Right lobe of liver (tissue), 6 donors: ENCODE measurements around the gene PLCD1. TPM values are rescaled to one million over a fixed set of nuclear protein-coding genes. Genes with fewer than 3 reads are reported as not detected.

Experiments used
- ATAC-seq, 4 donors: fragments of 200-7000 bp; cut with Tn5 transposase; one replicate each; pipeline ENCODE4 v1.9.1; 2020; ENCODE audit warnings: mild to moderate bottlenecking in 4 of 4, moderate library complexity in 4 of 4
- DNase-seq, 3 donors: peaks; one replicate each; pipeline ENCODE4 v3.0.0-alpha.2; 2020
- H3K27ac ChIP-seq, 3 donors: fragments of 200-600 bp; one replicate each; pipeline ENCODE4 v1.8.0; 2022
- H3K27me3 ChIP-seq, 2 donors: fragments of 200-600 bp; one replicate each; pipeline ENCODE4 v1.8.0; 2022
- H3K36me3 ChIP-seq, 4 donors: fragments of 200-600 bp; sonication (generic) in 1 of 4; one replicate each; pipeline versions ENCODE4 v1.5.1 to v1.8.0; 2017 to 2022; ENCODE audit warnings: control low read depth in 1 of 4
- H3K4me1 ChIP-seq, 4 donors: fragments of 200-600 bp; sonication (generic) in 1 of 4; one replicate each; pipeline versions ENCODE4 v1.5.1 to v1.8.0; 2017 to 2022; ENCODE audit warnings: control low read depth in 1 of 4
- H3K4me3 ChIP-seq, 3 donors: fragments of 200-600 bp; one replicate each; pipeline ENCODE4 v1.8.0; 2022
- H3K9me3 ChIP-seq, 4 donors: fragments of 200-600 bp; sonication (generic) in 1 of 4; one replicate each; pipeline versions ENCODE4 v1.5.1 to v1.8.0; 2017 to 2022; ENCODE audit warnings: control low read depth in 1 of 4
- CTCF ChIP-seq, 4 donors: fragments of 200-600 bp in 3 of 4; fragments of 450-650 bp in 1 of 4; IDR thresholded peaks; one replicate each; pipeline versions ENCODE4 v1.5.1 to v1.8.0; 2016 to 2022; ENCODE audit warnings: antibody characterized with exemption in 4 of 4, mild to moderate bottlenecking in 2 of 4
- POLR2A ChIP-seq: fragments of 450-650 bp; IDR thresholded peaks from one replicate; pipeline ENCODE4 v1.6.1; 2017; ENCODE audit warnings: antibody characterized with exemption, mild to moderate bottlenecking
- whole genome bisulfite sequencing: methylation state at CpG from one replicate; pipeline ENCODE4 v1.1.6; 2018; ENCODE audit warnings: low coverage, low lambda C conversion rate; ENCODE audit not compliant: insufficient coverage; ENCODE audit errors: missing lambda C conversion rate; 5-methylcytosine and 5-hydroxymethylcytosine counted together
- intact Hi-C, 2 donors: fragments of 100-400 bp; cut with DNase I; formaldehyde crosslinking; loops; one replicate each; pipeline versions ENCODE4 v1.11.2 to v1.14.1; 2022
- total RNA-seq, 6 experiments: library from RNA; depleted of rRNA in 2 of 6; stranded (reverse); fragments of >200 nt in 2 of 6; fragmentation: NEBNext Ultra II Directional in 3 of 6; extraction: Animal tissue kit (Norgen Biotek cat#: 25700) in 3 of 6; gene quantifications; one replicate each; pipeline versions ENCODE4 v1.1.0 to v1.2.4, GENCODE V29; 2016 to 2023
- donor health status: DM: no; HTN: yes; CAD: no.
- donor health status: DM: no; HTN: no; CAD: no.
- donor health status: DM: no; HTN: no; CAD: no.
- donor health status: DM: no; HTN: yes; CAD: no.
- donor health status: DM: no; HTN: yes; CAD: no.

Gene PLCD1
- total RNA-seq, 6 experiments from 2014 or later: 6.5 to 10.2 (median 7.7) TPM

GRCh38 chr3:37984051-37984450 is 45.4 kb downstream of the PLCD1 start:
- peak in 1 of 3 donors; percentile 33 for DNase-seq
- Histone ChIP-seq H3K36me3 (no peaks in the 10 kb centered on the region), H3K27ac (no peak overlapping the region), H3K4me1 (peaks cover 0 to 23% (median 1%) of the 10 kb centered on the region in 4 donors), H3K27me3 (no peaks in the 10 kb centered on the region), H3K9me3 (no peaks in the 10 kb centered on the region), H3K4me3 (no peak overlapping the region)
- ATAC-seq: no peak
- intact Hi-C loops: no loop called here
- WGBS: 85% methylated on average over 6 of the region's 7 CpGs
- no peak for TF ChIP-seq POLR2A
- TF ChIP-seq CTCF (IDR thresholded peaks at IDR 0.05): no peak

DNA sequence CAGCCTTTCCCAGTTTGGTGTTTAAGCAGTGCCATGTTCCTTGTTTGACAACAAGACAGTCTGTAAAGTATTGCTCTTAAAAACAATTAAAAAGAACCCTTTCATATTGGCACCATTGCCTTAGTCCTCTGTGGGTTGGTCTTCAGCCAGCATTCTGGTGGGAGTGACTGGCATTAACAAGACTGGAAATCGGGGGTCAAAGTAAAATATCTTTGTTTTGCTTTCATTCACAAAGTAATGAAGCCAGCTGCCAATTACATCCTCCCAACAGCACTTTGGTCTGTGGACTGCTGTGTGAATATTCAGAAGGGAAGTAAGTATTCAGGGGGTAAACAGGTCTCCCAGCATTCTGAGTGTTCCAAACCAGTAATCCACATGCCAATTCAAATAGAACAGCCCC is 47.1 kb downstream of the PLCD1 start:
- Histone ChIP-seq H3K4me1 (peaks cover 0 to 21% (median 1%) of the 10 kb centered on the region in 4 donors), H3K27ac (no peak overlapping the region), H3K27me3 (no peaks in the 10 kb centered on the region), H3K9me3 (no peaks in the 10 kb centered on the region), H3K36me3 (no peaks in the 10 kb centered on the region), H3K4me3 (no peak overlapping the region)
- 33% methylated on average over 1 of the region's 1 CpG for whole genome bisulfite sequencing
- ATAC-seq (no peak), DNase-seq (peak in 1 of 3 donors; percentile 8)
- intact Hi-C loops: no loop called here
- no peak for TF ChIP-seq POLR2A
- TF ChIP-seq CTCF (IDR thresholded peaks at IDR 0.05): no peak

DNA sequence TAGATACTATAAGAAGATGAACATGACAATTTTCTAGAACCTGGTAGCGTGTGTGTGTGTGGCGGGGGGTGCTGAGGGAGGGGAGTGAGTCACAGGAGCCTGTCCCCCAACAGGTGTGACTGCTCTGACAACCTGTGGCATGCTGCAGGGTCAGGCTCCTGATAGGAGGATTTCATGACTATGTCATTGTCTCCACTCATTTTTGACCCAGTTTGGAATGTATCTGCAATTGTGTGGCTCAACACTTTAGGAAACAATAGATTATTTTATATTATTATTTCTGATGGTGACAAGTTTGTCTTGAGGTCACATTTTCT is 48.1 kb downstream of the PLCD1 start:
- DNase-seq (peak in 2 of 3 donors; percentile 34 to 36), ATAC-seq (no peak)
- TF ChIP-seq POLR2A: no peak
- TF ChIP-seq CTCF (IDR thresholded peaks at IDR 0.05): no peak
- Histone ChIP-seq H3K36me3 (peaks cover 0 to 3% (median 0%) of the 10 kb centered on the region in 4 donors), H3K9me3 (no peaks in the 10 kb centered on the region), H3K4me3 (no peak overlapping the region), H3K27me3 (no peaks in the 10 kb centered on the region), H3K4me1 (peaks cover 0 to 15% (median 1%) of the 10 kb centered on the region in 4 donors), H3K27ac (no peak overlapping the region)
- WGBS: 89% methylated on average over 2 of the region's 2 CpGs
- intact Hi-C loops: no loop called here

DNA sequence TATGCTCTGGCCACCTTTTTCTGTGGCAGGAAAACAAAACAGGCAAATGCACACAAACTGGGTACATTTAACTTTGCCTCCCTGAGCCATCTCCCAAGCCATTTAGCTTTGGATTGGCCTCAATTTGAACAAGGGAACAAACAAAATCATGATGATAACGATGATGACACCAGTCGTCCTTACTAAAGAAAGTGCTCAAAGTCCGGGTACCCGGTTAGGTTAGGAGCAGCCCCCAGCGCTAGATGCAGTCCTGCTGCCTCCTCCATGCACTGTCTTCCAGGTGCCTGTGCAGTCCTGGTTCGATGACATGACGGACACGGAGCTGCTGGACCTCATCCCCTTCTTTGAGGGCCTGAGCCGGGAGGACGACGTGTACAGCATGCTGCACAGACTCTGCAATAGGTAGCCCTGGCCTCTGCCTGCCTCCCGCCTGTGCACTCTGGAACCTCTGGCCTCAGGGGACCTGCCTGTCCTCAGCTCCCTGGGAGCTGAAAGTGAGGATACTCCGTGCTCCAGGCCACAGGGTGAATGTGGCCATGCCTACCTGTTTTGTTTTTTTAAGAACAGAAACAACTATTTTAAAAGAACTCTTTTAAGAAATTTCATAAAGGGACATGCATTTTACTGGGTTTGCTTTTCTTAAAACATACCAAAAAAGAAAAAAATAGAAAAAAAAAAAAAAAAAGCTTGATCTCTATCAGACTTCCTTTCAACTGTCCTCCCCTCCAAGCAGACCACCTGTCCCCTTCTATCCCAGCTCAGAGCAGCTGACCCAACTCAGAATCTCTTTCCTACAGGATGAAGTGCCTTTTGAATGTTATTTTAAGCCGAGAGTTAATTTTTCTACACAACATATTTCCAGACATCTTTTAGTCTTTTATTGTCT is 48.7 kb downstream of the PLCD1 start:
- Histone ChIP-seq H3K4me1 (peaks cover 0 to 15% (median 1%) of the 10 kb centered on the region in 4 donors), H3K36me3 (peaks cover 0 to 9% (median 2%) of the 10 kb centered on the region in 4 donors), H3K27ac (peak overlapping the region in 1 of 3 donors; percentile 18), H3K9me3 (no peaks in the 10 kb centered on the region), H3K4me3 (no peak overlapping the region), H3K27me3 (no peaks in the 10 kb centered on the region)
- intact Hi-C loops: no loop called here
- TF ChIP-seq POLR2A (no peak), CTCF (IDR thresholded peaks at IDR 0.05) (no peak)
- DNase-seq (peak; percentile 55 to 80 (median 79)), ATAC-seq (peak; percentile 76 to 91 (median 84))
- WGBS: 29% methylated on average over 12 of the region's 14 CpGs
